ENCODE measurements around the gene AKR1D1.

GRCh38 chr7:138066954-138067394 is 9.3 kb upstream of the AKR1D1 start:
- TF ChIP-seq CTCF (IDR thresholded peaks at IDR 0.05), result no peak
- no peak for TF ChIP-seq POLR2AphosphoS5 (IDR thresholded peaks at IDR 0.05)
- TF ChIP-seq POLR2A (IDR thresholded peaks at IDR 0.05; ENCODE audit: low read depth), result no peak

Measured in esophagus muscularis mucosa (tissue), 3 donors.